Nephron (organoid): Measurements from ENCODE around the gene HNF1B.
"Not testable (repeated sequence)": the region's sequence is repeated elsewhere in the genome, so short reads cannot be mapped to it uniquely, and the experiment has no call there.

Source experiments
- H3K27ac Mint-ChIP-seq, 3 experiments: 2 replicates each; pipeline ENCODE4 v1.8.0; 2020; ENCODE audit warnings: mixed read lengths in 3 of 3, mild to moderate bottlenecking in 2 of 3, moderate library complexity in 1 of 3
- H3K27me3 Mint-ChIP-seq: 2 replicates; pipeline ENCODE4 v1.8.0; 2021; ENCODE audit warnings: low read depth, mild to moderate bottlenecking, moderate library complexity, mixed read lengths
- H3K36me3 Mint-ChIP-seq: 2 replicates; pipeline ENCODE4 v1.8.0; 2020; ENCODE audit warnings: low read depth, mixed read lengths
- H3K4me1 Mint-ChIP-seq: 2 replicates; pipeline ENCODE4 v1.8.0; 2020; ENCODE audit warnings: mixed read lengths
- H3K4me3 Mint-ChIP-seq, 3 experiments: 2 replicates each; pipeline ENCODE4 v1.8.0; 2020; ENCODE audit warnings: mild to moderate bottlenecking in 3 of 3, mixed read lengths in 3 of 3, moderate library complexity in 2 of 3
- H3K9me3 Mint-ChIP-seq: 2 replicates; pipeline ENCODE4 v1.8.0; 2020; ENCODE audit warnings: mixed read lengths
- CTCF ChIP-seq, 3 experiments: fragments of 200-600 bp; sonication (generic); IDR thresholded peaks; one replicate each; pipeline ENCODE4 v1.5.0; 2021; ENCODE audit warnings: antibody characterized with exemption in 3 of 3; ENCODE audit not compliant: unreplicated experiment in 3 of 3

Gene HNF1B

DNA sequence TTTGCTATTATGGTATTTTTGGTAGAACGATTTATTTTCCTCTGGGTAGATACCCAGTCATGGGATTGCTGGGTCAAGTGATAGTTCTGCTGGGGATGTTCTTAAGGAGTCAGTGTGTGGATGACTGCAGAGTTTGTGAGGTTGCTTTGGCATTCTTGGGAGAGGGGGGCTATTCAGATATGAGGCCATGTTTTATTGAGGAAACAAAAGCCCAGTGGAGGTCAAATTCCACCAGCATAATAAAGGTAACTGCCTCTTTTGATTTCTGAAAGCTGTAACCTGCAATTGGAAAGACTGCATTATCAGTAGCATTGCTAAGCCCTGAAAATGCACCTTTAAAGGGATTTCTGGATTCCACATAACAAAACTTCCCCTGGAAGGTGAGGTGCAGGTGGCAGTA lies 43.7 kb upstream of the HNF1B start:
- peaks cover 28% of the 10 kb centered on the region for H3K27me3 Mint-ChIP-seq
- H3K27ac Mint-ChIP-seq = peak overlapping the region; percentile 37 to 91 (median 90)
- no peaks in the 10 kb centered on the region for H3K36me3 Mint-ChIP-seq
- no peak overlapping the region for H3K4me3 Mint-ChIP-seq
- no peak for TF ChIP-seq CTCF (IDR thresholded peaks at IDR 0.05; ENCODE audit: unreplicated experiment in 3 of 3)
- no peaks in the 10 kb centered on the region for H3K9me3 Mint-ChIP-seq
- H3K4me1 Mint-ChIP-seq = peaks cover 19% of the 10 kb centered on the region

DNA sequence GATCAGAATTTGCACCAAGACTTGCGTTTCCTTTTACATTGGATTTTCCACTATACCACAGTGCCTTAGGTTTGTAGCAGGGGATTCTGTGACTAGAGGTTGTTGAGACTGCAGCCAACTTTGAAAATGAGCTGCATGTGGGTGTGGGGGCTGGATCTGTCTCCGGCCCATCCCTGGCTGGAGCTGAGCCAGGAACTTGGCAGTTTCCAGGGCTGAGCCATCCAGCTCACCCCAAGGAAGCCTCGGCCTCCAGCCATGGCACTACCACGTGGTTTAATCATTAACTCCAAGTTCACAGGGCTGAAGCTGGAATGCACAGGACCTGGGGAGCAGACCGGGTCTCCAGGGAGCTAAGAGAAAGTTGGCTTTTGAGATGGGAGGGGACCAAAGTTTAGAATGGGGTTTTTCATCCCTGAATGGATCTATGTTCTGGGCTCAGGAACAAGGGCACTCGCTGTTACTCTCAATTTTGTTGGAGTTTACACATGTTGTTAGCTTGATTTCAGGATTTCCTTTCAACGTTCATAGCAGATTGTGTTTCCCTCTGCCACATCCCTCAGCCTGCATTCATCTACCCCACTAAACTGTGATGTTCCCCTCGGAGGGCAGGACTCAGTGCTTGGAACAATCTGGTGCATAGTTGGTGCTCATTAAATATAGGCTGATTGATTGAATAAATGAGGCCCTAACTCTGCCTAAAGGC lies 42.3 kb upstream of the HNF1B start:
- H3K36me3 Mint-ChIP-seq = no peaks in the 10 kb centered on the region
- H3K27ac Mint-ChIP-seq = peak overlapping the region; percentile 69 to 95 (median 79)
- no peak for TF ChIP-seq CTCF (IDR thresholded peaks at IDR 0.05; ENCODE audit: unreplicated experiment in 3 of 3)
- no peaks in the 10 kb centered on the region for H3K9me3 Mint-ChIP-seq
- peaks cover 19% of the 10 kb centered on the region for H3K4me1 Mint-ChIP-seq
- peaks cover 33% of the 10 kb centered on the region for H3K27me3 Mint-ChIP-seq
- H3K4me3 Mint-ChIP-seq = peak overlapping the region in 1 of 3 experiments; percentile 6

DNA sequence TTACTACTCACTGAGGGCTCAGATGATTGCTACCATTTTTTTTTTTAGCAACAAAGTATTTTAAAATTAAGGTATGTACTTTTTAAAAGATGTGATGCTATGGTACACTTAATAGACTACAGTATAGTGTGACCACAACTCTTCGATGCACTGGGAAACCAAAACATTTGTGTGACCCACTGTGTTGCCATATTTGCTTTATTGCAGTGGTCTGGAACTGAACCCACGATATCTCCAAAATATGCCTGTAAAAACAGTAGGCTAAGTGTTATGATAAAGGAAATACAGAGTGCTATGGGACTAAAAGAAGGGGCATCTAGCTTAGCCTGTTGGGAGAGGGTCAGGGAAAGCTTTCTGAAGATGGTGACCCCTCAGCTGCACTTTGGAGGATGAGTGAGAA lies 41.6 kb upstream of the HNF1B start:
- peaks cover 33% of the 10 kb centered on the region for H3K27me3 Mint-ChIP-seq
- H3K27ac Mint-ChIP-seq = peak overlapping the region; percentile 69 to 95 (median 79)
- no peaks in the 10 kb centered on the region for H3K36me3 Mint-ChIP-seq
- peaks cover 19% of the 10 kb centered on the region for H3K4me1 Mint-ChIP-seq
- no peaks in the 10 kb centered on the region for H3K9me3 Mint-ChIP-seq
- TF ChIP-seq CTCF (IDR thresholded peaks at IDR 0.05; ENCODE audit: unreplicated experiment in 3 of 3) = no peak
- H3K4me3 Mint-ChIP-seq = no peak overlapping the region

DNA sequence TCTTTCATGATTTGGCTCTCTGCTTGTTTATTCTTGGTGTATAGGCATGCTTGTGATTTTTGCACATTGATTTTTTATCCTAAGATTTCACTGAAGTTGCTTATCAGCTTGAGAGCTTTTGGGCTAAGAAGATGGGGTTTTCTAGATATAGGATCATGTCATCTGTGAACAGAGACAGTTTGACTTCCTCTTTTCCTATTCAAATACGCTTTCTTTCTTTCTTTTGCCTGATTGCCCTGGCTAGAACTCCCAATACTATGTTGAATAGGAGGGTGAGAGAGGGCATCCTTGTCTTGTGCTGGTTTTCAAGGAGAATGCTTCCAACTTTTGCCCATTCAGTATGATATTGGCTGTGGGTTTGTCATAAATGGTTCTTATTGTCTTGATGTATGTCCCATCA lies 37.6 kb upstream of the HNF1B start:
- not testable (repeated sequence) for H3K27ac Mint-ChIP-seq, H3K36me3 Mint-ChIP-seq, H3K9me3 Mint-ChIP-seq, H3K4me1 Mint-ChIP-seq, H3K4me3 Mint-ChIP-seq
- H3K27me3 Mint-ChIP-seq = peaks cover 21% of the 10 kb centered on the region

DNA sequence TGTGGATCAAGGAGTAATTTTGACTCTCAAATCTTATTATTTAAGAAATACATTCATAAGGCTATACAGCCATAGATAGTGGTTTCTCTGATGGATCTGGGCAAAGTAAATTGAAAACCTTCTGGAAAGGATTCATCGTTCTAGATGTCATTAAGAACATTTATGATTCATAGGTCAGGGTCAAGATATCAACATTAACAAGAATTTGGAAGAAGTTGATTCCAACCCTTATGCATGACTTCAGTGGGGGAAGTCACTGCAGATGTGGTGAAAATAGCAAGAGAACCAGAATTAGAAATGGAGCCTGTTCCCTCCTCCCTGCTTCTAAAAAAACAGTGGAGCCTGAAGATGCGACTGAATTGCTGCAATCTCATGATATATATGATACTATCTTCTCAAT lies 36.6 kb upstream of the HNF1B start:
- no peak overlapping the region for H3K4me3 Mint-ChIP-seq
- no peak for TF ChIP-seq CTCF (IDR thresholded peaks at IDR 0.05; ENCODE audit: unreplicated experiment in 3 of 3)
- no peak overlapping the region for H3K27ac Mint-ChIP-seq
- no peaks in the 10 kb centered on the region for H3K36me3 Mint-ChIP-seq
- H3K27me3 Mint-ChIP-seq = peaks cover 17% of the 10 kb centered on the region
- H3K9me3 Mint-ChIP-seq = no peaks in the 10 kb centered on the region
- peaks cover under 1% of the 10 kb centered on the region for H3K4me1 Mint-ChIP-seq

DNA sequence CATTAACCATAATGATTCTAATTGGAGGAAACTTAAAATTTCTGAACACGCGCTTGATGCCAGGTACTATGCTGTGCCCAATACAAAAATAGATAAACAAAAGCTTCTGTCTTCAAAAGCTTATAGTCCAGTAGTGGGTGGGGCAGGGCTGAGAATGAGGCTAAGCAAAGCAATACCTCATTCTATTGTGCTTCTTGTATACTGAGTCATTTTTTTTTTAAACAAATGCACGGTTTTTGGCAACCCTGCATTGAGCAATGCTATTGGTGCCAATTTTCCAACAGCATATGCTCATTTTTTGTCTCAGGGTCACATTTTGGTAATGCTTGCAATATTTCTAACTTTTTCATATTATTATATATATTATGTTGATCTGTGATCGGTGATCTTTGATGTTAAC lies 34.7 kb upstream of the HNF1B start:
- Mint-ChIP-seq H3K27ac (no peak overlapping the region), H3K36me3 (no peaks in the 10 kb centered on the region), H3K27me3 (peaks cover 17% of the 10 kb centered on the region), H3K4me1 (no peaks in the 10 kb centered on the region), H3K4me3 (no peak overlapping the region), H3K9me3 (no peaks in the 10 kb centered on the region)
- TF ChIP-seq CTCF (IDR thresholded peaks at IDR 0.05; ENCODE audit: unreplicated experiment in 3 of 3) = no peak
